SK-N-SH (cell line): Measurements from ENCODE around the gene MAP1LC3B. TPM values are rescaled to one million over a fixed set of nuclear protein-coding genes. Genes with fewer than 3 reads are reported as not detected.

Source experiments
- CTCF ChIA-PET: fragments of 300-600, 350-600 bp; formaldehyde crosslinking; extraction: SDS; loops from one replicate; lab custom pipeline; 2021; lab: Yijun Ruan, JAX
- POLR2A ChIA-PET: fragments of 350-600 bp; sonication (Branson Sonifier 250); formaldehyde crosslinking; extraction: SDS; loops from one replicate; lab custom pipeline; 2020; ENCODE audit warnings: antibody characterized with exemption, inconsistent platforms; lab: Yijun Ruan, JAX
- DNase-seq: peaks from one replicate; pipeline ENCODE4 v3.0.0; 2012
- H2AFZ ChIP-seq: fragments of 200-600 bp; sonication (generic); 2 replicates; pipeline ENCODE4 v1.8.1; 2016; ENCODE audit warnings: antibody characterized with exemption, mild to moderate bottlenecking, low read depth
- H3F3A ChIP-seq: fragments of 200-600 bp; sonication (generic); replicated peaks from 2 replicates; pipeline ENCODE3; 2016; ENCODE audit warnings: antibody characterized with exemption, mild to moderate bottlenecking; ENCODE audit not compliant: insufficient read depth
- H3K27ac ChIP-seq, 2 experiments: fragments of 200-500 bp in 1 of 2; fragments of 200-600 bp in 1 of 2; sonication (Bioruptor generic) in 1 of 2; sonication (generic), shearing (Covaris generic) in 1 of 2; 2 replicates each; pipeline versions ENCODE4 v1.5.1 to v1.6.1; 2014 to 2016; ENCODE audit warnings: low read depth in 2 of 2, inconsistent platforms in 1 of 2, low read length in 1 of 2, mild to moderate bottlenecking in 1 of 2, mixed read lengths in 1 of 2
- H3K27me3 ChIP-seq: fragments of 200-600 bp; sonication (generic), shearing (Covaris generic); 2 replicates; pipeline ENCODE4 v1.6.1; 2016; ENCODE audit warnings: mixed run types; ENCODE audit not compliant: insufficient read depth
- H3K36me3 ChIP-seq, 2 experiments: fragments of 200-500 bp in 1 of 2; fragments of 200-600 bp in 1 of 2; sonication (Bioruptor generic) in 1 of 2; sonication (generic) in 1 of 2; replicated peaks in 1 of 2; 2 replicates each; pipeline versions ENCODE3 to v1.5.1; 2014 to 2016; ENCODE audit warnings: low read length in 1 of 2, mild to moderate bottlenecking in 1 of 2; ENCODE audit not compliant: insufficient read depth in 2 of 2, control insufficient read depth in 1 of 2
- H3K4me1 ChIP-seq, 2 experiments: fragments of 200-500 bp in 1 of 2; fragments of 200-600 bp in 1 of 2; sonication (Bioruptor generic) in 1 of 2; sonication (generic), shearing (Covaris generic) in 1 of 2; 2 replicates each; pipeline versions ENCODE4 v1.5.1 to v1.6.1; 2014 to 2016; ENCODE audit warnings: low read depth in 1 of 2, low read length in 1 of 2, mixed run types in 1 of 2; ENCODE audit not compliant: insufficient read depth in 2 of 2, control insufficient read depth in 1 of 2
- H3K4me2 ChIP-seq: fragments of 200-600 bp; sonication (generic), shearing (Covaris generic); 2 replicates; pipeline ENCODE4 v1.6.1; 2017; ENCODE audit warnings: mixed run types
- H3K4me3 ChIP-seq, 2 experiments: fragments of 200-500 bp in 1 of 2; fragments of 200-600 bp in 1 of 2; sonication (Bioruptor generic) in 1 of 2; sonication (generic), shearing (Covaris generic) in 1 of 2; 2 replicates each; pipeline versions ENCODE4 v1.5.1 to v1.8.1; 2014 to 2016; ENCODE audit warnings: low read depth in 2 of 2, inconsistent platforms in 1 of 2, low read length in 1 of 2, mild to moderate bottlenecking in 1 of 2, mixed read lengths in 1 of 2, moderate library complexity in 1 of 2
- H3K79me2 ChIP-seq: fragments of 200-600 bp; sonication (generic); 2 replicates; pipeline ENCODE4 v1.8.1; 2017; ENCODE audit warnings: mild to moderate bottlenecking; ENCODE audit not compliant: insufficient read depth
- H3K9ac ChIP-seq: fragments of 200-600 bp; sonication (generic); 2 replicates; pipeline ENCODE4 v1.6.1; 2017; ENCODE audit warnings: mixed run types
- H3K9me2 ChIP-seq: fragments of 200-600 bp; sonication (generic); 2 replicates; pipeline ENCODE4 v1.6.1; 2017; ENCODE audit warnings: mixed run types
- H3K9me3 ChIP-seq: fragments of 200-600 bp; sonication (generic); 2 replicates; pipeline ENCODE4 v1.6.1; 2017; ENCODE audit warnings: mixed run types, mild to moderate bottlenecking, moderate library complexity
- H4K20me1 ChIP-seq: fragments of 200-600 bp; sonication (generic); 2 replicates; pipeline ENCODE4 v1.6.1; 2017; ENCODE audit warnings: mild to moderate bottlenecking, mixed run types; ENCODE audit not compliant: insufficient read depth
- EP300 ChIP-seq, 2 experiments: IDR thresholded peaks; 2 replicates each; pipeline versions ENCODE4 v1.4.0 to v1.6.1; 2012; ENCODE audit warnings: borderline replicate concordance in 1 of 2, low read depth in 1 of 2, low read length in 1 of 2
- EZH2phosphoT487 ChIP-seq: fragments of 200-600 bp; sonication (generic); IDR thresholded peaks from 2 replicates; pipeline ENCODE4 v1.6.1; 2017; ENCODE audit warnings: low read depth, mixed run types, mild to moderate bottlenecking, antibody characterized with exemption, moderate library complexity, borderline replicate concordance
- FOSL2 ChIP-seq: IDR thresholded peaks from 2 replicates; pipeline ENCODE4 v1.4.0; 2012; ENCODE audit warnings: low read depth, mild to moderate bottlenecking, moderate library complexity, borderline replicate concordance
- FOXJ3 ChIP-seq: sonication (generic); formaldehyde crosslinking; IDR thresholded peaks from 2 replicates; pipeline ENCODE4 v1.5.1; 2020; ENCODE audit warnings: mild to moderate bottlenecking, missing genetic modification reagents
- GATA2 ChIP-seq: sonication (generic); formaldehyde crosslinking; IDR thresholded peaks from 2 replicates; pipeline ENCODE4 v1.5.0; 2020; ENCODE audit warnings: mild to moderate bottlenecking, missing genetic modification reagents
- MEF2A ChIP-seq: IDR thresholded peaks from 2 replicates; pipeline ENCODE4 v1.4.0; 2012; ENCODE audit warnings: low read depth, borderline replicate concordance
- MXI1 ChIP-seq: IDR thresholded peaks from 2 replicates; pipeline ENCODE4 v1.6.1; 2012; ENCODE audit warnings: mild to moderate bottlenecking, low read depth, low read length, improper control_type of control experiment
- NFIC ChIP-seq: IDR thresholded peaks from 2 replicates; pipeline ENCODE4 v1.4.0; 2012; ENCODE audit warnings: borderline replicate concordance
- POLR2AphosphoS5 ChIP-seq: IDR thresholded peaks from 2 replicates; pipeline ENCODE4 v1.6.1; 2012; ENCODE audit warnings: low read depth, low read length
- RAD21 ChIP-seq: IDR thresholded peaks from 2 replicates; pipeline ENCODE4 v1.6.1; 2012; ENCODE audit warnings: mild to moderate bottlenecking, low read length
- RCOR1 ChIP-seq: fragments of 150-350 bp; IDR thresholded peaks from 2 replicates; pipeline ENCODE4 v1.6.1; 2017; ENCODE audit warnings: antibody characterized with exemption, low read length
- SIN3A ChIP-seq: IDR thresholded peaks from 2 replicates; pipeline ENCODE4 v1.6.1; 2012; ENCODE audit warnings: low read depth, mild to moderate bottlenecking, low read length, moderate library complexity, borderline replicate concordance
- TCF12 ChIP-seq: IDR thresholded peaks from 2 replicates; pipeline ENCODE4 v1.4.0; 2012
- WGBS: methylation state at CpG from one replicate; pipeline ENCODE4 v1.1.6; 2017; ENCODE audit warnings: low lambda C conversion rate; 5-methylcytosine and 5-hydroxymethylcytosine counted together
- polyA plus RNA-seq, 3 experiments: library from polyadenylated mRNA; depleted of rRNA; stranded (reverse); fragments of >200 nt; gene quantifications; 2 replicates each; pipeline ENCODE4 v1.2.3, GENCODE V29; 2012
- TF ChIP-seq, protein P1 (sequence below): fragments of 150-350 bp; IDR thresholded peaks from 2 replicates; pipeline ENCODE4 v1.6.1; 2017; ENCODE audit warnings: antibody characterized with exemption, low read length, low read depth, borderline replicate concordance
- TF ChIP-seq, protein P2 (sequence below): IDR thresholded peaks from 2 replicates; pipeline ENCODE4 v1.4.0; 2012; ENCODE audit warnings: low read depth, borderline replicate concordance
- TF ChIP-seq, protein P3 (sequence below): IDR thresholded peaks from 2 replicates; pipeline ENCODE4; 2012

Gene MAP1LC3B
- polyA plus RNA-seq, 1 of the 3 experiments (the other 2 are of a cell fraction), result 33.7 TPM

DNA sequence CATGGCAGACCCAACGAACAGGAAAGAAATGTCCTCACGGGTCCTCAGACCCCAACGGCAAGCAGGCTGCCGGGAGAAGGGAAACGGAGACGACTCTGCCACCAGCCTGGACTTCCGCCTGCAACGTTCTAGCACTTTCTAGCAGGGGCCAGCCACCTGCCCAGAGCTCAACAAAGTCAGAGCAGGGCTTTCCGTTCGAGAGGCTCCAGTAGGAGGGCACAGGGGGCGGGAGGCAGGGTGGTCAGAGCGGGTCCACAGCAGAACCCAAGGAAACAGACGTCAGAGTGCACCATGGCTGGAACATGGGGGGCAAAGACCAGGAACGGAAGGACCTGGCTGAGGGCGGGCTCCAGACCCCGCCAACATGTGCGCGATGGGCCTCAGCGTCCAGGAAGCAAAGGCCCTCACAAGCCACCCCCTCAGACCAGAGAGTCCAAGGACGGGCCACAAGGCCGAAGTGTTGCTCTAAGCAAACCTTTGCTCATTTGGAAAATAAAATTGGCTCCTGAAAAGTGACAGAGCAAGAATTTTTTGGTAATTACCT is 45.5 kb upstream of the MAP1LC3B start:
- ChIA-PET POLR2A (no interaction called here), CTCF (no interaction called here)
- Histone ChIP-seq H3K79me2 (peaks cover 14% of the 10 kb centered on the region; the same call in 1 of the 2 replicates), H3F3A (peaks cover 3% of the 10 kb centered on the region), H3K4me1 (peaks cover 0 to 18% of the 10 kb centered on the region in 2 experiments; a peak in 3 of 4 replicates), H3K9me2 (no peaks in the 10 kb centered on the region), H3K36me3 (peaks cover 6 to 23% of the 10 kb centered on the region in 2 experiments), H4K20me1 (no peaks in the 10 kb centered on the region), H3K27ac (no peak overlapping the region), H3K27me3 (no peaks in the 10 kb centered on the region), H3K9me3 (no peaks in the 10 kb centered on the region), H3K9ac (no peak overlapping the region)
- no peak for DNase-seq
- TF ChIP-seq MXI1 (no peak), RAD21 (no peak), POLR2AphosphoS5 (no peak), TCF12 (no peak), GATA2 (CRISPR knock-in tag) (no peak), SIN3A (no peak), EZH2phosphoT487 (no peak), NFIC (no peak), MEF2A (no peak), EP300 (IDR thresholded peaks at IDR 0.05; ENCODE audit: borderline replicate concordance in 1 of 2, low read depth in 1 of 2, low read length in 1 of 2) (no peak), FOXJ3 (CRISPR knock-in tag) (no peak), FOSL2 (no peak), RCOR1 (no peak)
- TF ChIP-seq, protein P1, sequence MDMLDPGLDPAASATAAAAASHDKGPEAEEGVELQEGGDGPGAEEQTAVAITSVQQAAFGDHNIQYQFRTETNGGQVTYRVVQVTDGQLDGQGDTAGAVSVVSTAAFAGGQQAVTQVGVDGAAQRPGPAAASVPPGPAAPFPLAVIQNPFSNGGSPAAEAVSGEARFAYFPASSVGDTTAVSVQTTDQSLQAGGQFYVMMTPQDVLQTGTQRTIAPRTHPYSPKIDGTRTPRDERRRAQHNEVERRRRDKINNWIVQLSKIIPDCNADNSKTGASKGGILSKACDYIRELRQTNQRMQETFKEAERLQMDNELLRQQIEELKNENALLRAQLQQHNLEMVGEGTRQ, result no peak
- TF ChIP-seq, protein P2, sequence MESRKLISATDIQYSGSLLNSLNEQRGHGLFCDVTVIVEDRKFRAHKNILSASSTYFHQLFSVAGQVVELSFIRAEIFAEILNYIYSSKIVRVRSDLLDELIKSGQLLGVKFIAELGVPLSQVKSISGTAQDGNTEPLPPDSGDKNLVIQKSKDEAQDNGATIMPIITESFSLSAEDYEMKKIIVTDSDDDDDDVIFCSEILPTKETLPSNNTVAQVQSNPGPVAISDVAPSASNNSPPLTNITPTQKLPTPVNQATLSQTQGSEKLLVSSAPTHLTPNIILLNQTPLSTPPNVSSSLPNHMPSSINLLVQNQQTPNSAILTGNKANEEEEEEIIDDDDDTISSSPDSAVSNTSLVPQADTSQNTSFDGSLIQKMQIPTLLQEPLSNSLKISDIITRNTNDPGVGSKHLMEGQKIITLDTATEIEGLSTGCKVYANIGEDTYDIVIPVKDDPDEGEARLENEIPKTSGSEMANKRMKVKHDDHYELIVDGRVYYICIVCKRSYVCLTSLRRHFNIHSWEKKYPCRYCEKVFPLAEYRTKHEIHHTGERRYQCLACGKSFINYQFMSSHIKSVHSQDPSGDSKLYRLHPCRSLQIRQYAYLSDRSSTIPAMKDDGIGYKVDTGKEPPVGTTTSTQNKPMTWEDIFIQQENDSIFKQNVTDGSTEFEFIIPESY, result no peak
- TF ChIP-seq, protein P3, sequence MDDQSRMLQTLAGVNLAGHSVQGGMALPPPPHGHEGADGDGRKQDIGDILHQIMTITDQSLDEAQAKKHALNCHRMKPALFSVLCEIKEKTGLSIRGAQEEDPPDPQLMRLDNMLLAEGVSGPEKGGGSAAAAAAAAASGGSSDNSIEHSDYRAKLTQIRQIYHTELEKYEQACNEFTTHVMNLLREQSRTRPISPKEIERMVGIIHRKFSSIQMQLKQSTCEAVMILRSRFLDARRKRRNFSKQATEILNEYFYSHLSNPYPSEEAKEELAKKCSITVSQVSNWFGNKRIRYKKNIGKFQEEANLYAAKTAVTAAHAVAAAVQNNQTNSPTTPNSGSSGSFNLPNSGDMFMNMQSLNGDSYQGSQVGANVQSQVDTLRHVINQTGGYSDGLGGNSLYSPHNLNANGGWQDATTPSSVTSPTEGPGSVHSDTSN, result no peak
- TF ChIP-seq, all 33 proteins: peak for 0
- Histone ChIP-seq H3K4me2 (no peak overlapping the region), H3K4me3 (no peak overlapping the region), H2AFZ (no peak overlapping the region)
- 95% methylated on average over 11 of the region's 21 CpGs for WGBS
